ENCODE results near the gene FRMD5. TPM values are rescaled to one million over a fixed set of nuclear protein-coding genes. Genes with fewer than 3 reads are reported as not detected.

FRMD5 gene
- total and polyA plus RNA-seq, 2 donors (not counting 1 experiment from before 2014, with no cell fraction given) = 1.9 to 4.3 TPM

- Histone ChIP-seq H3K79me2 (ENCODE audit: control insufficient read depth, insufficient read depth, low read length) (no peaks in the 10 kb centered on the region), H3K9me3 (ENCODE audit: control insufficient read depth, insufficient read depth, low read depth, low read length) (no peaks in the 10 kb centered on the region), H3K36me3 (ENCODE audit: control insufficient read depth, insufficient read depth, low read length) (no peaks in the 10 kb centered on the region), H2AFZ (ENCODE audit: low read length) (no peak overlapping the region), H3K4me2 (ENCODE audit: extremely low read depth, insufficient read depth, low read length) (no peak overlapping the region), H3K9ac (ENCODE audit: insufficient read depth, low read length) (no peak overlapping the region), H3K27me3 (ENCODE audit: control insufficient read depth, insufficient read depth, low read length) (peaks cover 3% of the 10 kb centered on the region), H4K20me1 (ENCODE audit: control insufficient read depth, extremely low read depth, insufficient read depth, low read length) (no peaks in the 10 kb centered on the region), H3K4me1 (ENCODE audit: control insufficient read depth, extremely low read depth, insufficient read depth, low read length) (peaks cover 3% of the 10 kb centered on the region), H3K27ac (ENCODE audit: insufficient read depth, low read length) (no peak overlapping the region), H3K4me3 (replicated peaks in 1 of 4; ENCODE audit: control extremely low read depth in 1 of 4, insufficient read depth in 1 of 4, low read depth in 3 of 4, low read length in 4 of 4) (no peak overlapping the region)
- no peak for TF ChIP-seq CTCF (conservative IDR thresholded peaks at IDR 0.05 in 1 of 2, IDR thresholded peaks at IDR 0.05 in 1 of 2; ENCODE audit: low read depth in 1 of 2, low read length in 2 of 2)
- TF ChIP-seq EZH2 (IDR thresholded peaks at IDR 0.05; ENCODE audit: low read length, missing control alignments) = no peak
- no peak for DNase-seq (ENCODE audit: low read depth in 2 of 2)
Measured at GRCh38 chr15:43927203-43927602, 267.9 kb downstream of the FRMD5 start.

GRCh38 chr15:43923553-43923952 is 271.5 kb downstream of the FRMD5 start:
- TF ChIP-seq EZH2 (IDR thresholded peaks at IDR 0.05; ENCODE audit: low read length, missing control alignments) = no peak
- TF ChIP-seq CTCF (conservative IDR thresholded peaks at IDR 0.05 in 1 of 2, IDR thresholded peaks at IDR 0.05 in 1 of 2; ENCODE audit: low read depth in 1 of 2, low read length in 2 of 2) = no peak
- Histone ChIP-seq H3K9ac (ENCODE audit: insufficient read depth, low read length) (no peak overlapping the region), H3K27ac (ENCODE audit: insufficient read depth, low read length) (no peak overlapping the region), H3K79me2 (ENCODE audit: control insufficient read depth, insufficient read depth, low read length) (no peaks in the 10 kb centered on the region), H3K4me1 (ENCODE audit: control insufficient read depth, extremely low read depth, insufficient read depth, low read length) (peaks cover 3% of the 10 kb centered on the region), H3K4me3 (replicated peaks in 1 of 4; ENCODE audit: control extremely low read depth in 1 of 4, insufficient read depth in 1 of 4, low read depth in 3 of 4, low read length in 4 of 4) (no peak overlapping the region), H3K36me3 (ENCODE audit: control insufficient read depth, insufficient read depth, low read length) (no peaks in the 10 kb centered on the region), H3K27me3 (ENCODE audit: control insufficient read depth, insufficient read depth, low read length) (no peaks in the 10 kb centered on the region), H2AFZ (ENCODE audit: low read length) (no peak overlapping the region), H4K20me1 (ENCODE audit: control insufficient read depth, extremely low read depth, insufficient read depth, low read length) (no peaks in the 10 kb centered on the region), H3K9me3 (ENCODE audit: control insufficient read depth, insufficient read depth, low read depth, low read length) (no peaks in the 10 kb centered on the region), H3K4me2 (ENCODE audit: extremely low read depth, insufficient read depth, low read length) (no peak overlapping the region)
- DNase-seq (ENCODE audit: low read depth in 2 of 2) = no peak

GRCh38 chr15:43922021-43922420 is 273.1 kb downstream of the FRMD5 start:
- Histone ChIP-seq H3K36me3 (ENCODE audit: control insufficient read depth, insufficient read depth, low read length) (no peaks in the 10 kb centered on the region), H3K4me3 (replicated peaks in 1 of 4; ENCODE audit: control extremely low read depth in 1 of 4, insufficient read depth in 1 of 4, low read depth in 3 of 4, low read length in 4 of 4) (no peak overlapping the region), H3K27ac (ENCODE audit: insufficient read depth, low read length) (no peak overlapping the region), H3K9ac (ENCODE audit: insufficient read depth, low read length) (no peak overlapping the region), H3K79me2 (ENCODE audit: control insufficient read depth, insufficient read depth, low read length) (no peaks in the 10 kb centered on the region), H3K27me3 (ENCODE audit: control insufficient read depth, insufficient read depth, low read length) (no peaks in the 10 kb centered on the region), H3K4me2 (ENCODE audit: extremely low read depth, insufficient read depth, low read length) (no peak overlapping the region), H3K4me1 (ENCODE audit: control insufficient read depth, extremely low read depth, insufficient read depth, low read length) (peaks cover 3% of the 10 kb centered on the region), H4K20me1 (ENCODE audit: control insufficient read depth, extremely low read depth, insufficient read depth, low read length) (no peaks in the 10 kb centered on the region), H2AFZ (ENCODE audit: low read length) (no peak overlapping the region), H3K9me3 (ENCODE audit: control insufficient read depth, insufficient read depth, low read depth, low read length) (no peaks in the 10 kb centered on the region)
- TF ChIP-seq CTCF (conservative IDR thresholded peaks at IDR 0.05 in 1 of 2, IDR thresholded peaks at IDR 0.05 in 1 of 2; ENCODE audit: low read depth in 1 of 2, low read length in 2 of 2) (no peak), EZH2 (IDR thresholded peaks at IDR 0.05; ENCODE audit: low read length, missing control alignments) (no peak)
- DNase-seq (ENCODE audit: low read depth in 2 of 2) = peak; percentile 35 to 55

Measured in fibroblast of lung (primary cell).